K562 (cell line): ENCODE data around the gene SENP3. TPM values are rescaled to one million over a fixed set of nuclear protein-coding genes. Genes with fewer than 3 reads are reported as not detected.
A peak's percentile ranks its signal among the peaks of the same experiment; 100 is the strongest.

ENCODE experiments used
- ATF7 ChIP-seq: fragments of 450-650 bp; IDR thresholded peaks from 2 replicates; pipeline ENCODE4 v1.7.1; 2014; ENCODE audit warnings: mild to moderate bottlenecking, moderate library complexity
- BRD9 ChIP-seq: fragments of 450-650 bp; IDR thresholded peaks from 2 replicates; pipeline ENCODE4 v1.6.1; 2018; ENCODE audit warnings: low read depth; ENCODE audit not compliant: partially characterized antibody
- COPS2 ChIP-seq: fragments of 450-650 bp; conservative IDR thresholded peaks from 2 replicates; pipeline ENCODE4 v1.6.1; 2016; ENCODE audit warnings: mild to moderate bottlenecking, moderate library complexity
- CREBBP ChIP-seq: IDR thresholded peaks from one replicate; pipeline ENCODE4 v1.6.1; 2012; ENCODE audit warnings: low read depth, mild to moderate bottlenecking, control low read depth, inconsistent platforms, low read length
- DIDO1 ChIP-seq: fragments of 450-650 bp; IDR thresholded peaks from 2 replicates; pipeline ENCODE4 v1.6.1; 2016; ENCODE audit warnings: low read depth, missing biosample characterization, missing genetic modification characterization
- HNRNPLL ChIP-seq: fragments of 200-400 bp; formaldehyde crosslinking; IDR thresholded peaks from 2 replicates; pipeline ENCODE4 v1.6.1; 2017; ENCODE audit warnings: low read length, low read depth, mild to moderate bottlenecking; ENCODE audit not compliant: poor library complexity, severe bottlenecking
- IRF2 ChIP-seq: sonication (generic); formaldehyde crosslinking; IDR thresholded peaks from 2 replicates; pipeline ENCODE4 v1.8.1; 2022; ENCODE audit warnings: mild to moderate bottlenecking, missing genetic modification reagents
- KHSRP ChIP-seq: fragments of 450-650 bp; IDR thresholded peaks from 2 replicates; pipeline ENCODE4 v1.6.1; 2017
- KLF6 ChIP-seq: fragments of 250-450 bp; sonication (Bioruptor Pico); IDR thresholded peaks from 2 replicates; pipeline ENCODE4 v1.4.0; 2020; ENCODE audit warnings: mild to moderate bottlenecking, moderate library complexity, borderline replicate concordance
- NCOR1 ChIP-seq: fragments of 450-650 bp; IDR thresholded peaks from 2 replicates; pipeline ENCODE4 v1.6.1; 2016; ENCODE audit warnings: mild to moderate bottlenecking, moderate library complexity
- NFRKB ChIP-seq: fragments of 450-650 bp; IDR thresholded peaks from 2 replicates; pipeline ENCODE4 v1.6.1; 2016; ENCODE audit warnings: low read depth
- RBM14 ChIP-seq: fragments of 200-400 bp; formaldehyde crosslinking; IDR thresholded peaks from 2 replicates; pipeline ENCODE4 v1.6.1; 2018; ENCODE audit warnings: low read depth, mild to moderate bottlenecking, low read length, moderate library complexity, borderline replicate concordance; ENCODE audit not compliant: insufficient read depth
- SETDB1 ChIP-seq: IDR thresholded peaks from one replicate; pipeline ENCODE4 v1.6.1; 2012; ENCODE audit warnings: low read length, control low read depth, inconsistent platforms
- SOX6 ChIP-seq: fragments of 450-650 bp; IDR thresholded peaks from 2 replicates; pipeline ENCODE4 v1.6.1; 2014; ENCODE audit warnings: mild to moderate bottlenecking
- TCF7 ChIP-seq: sonication (generic); IDR thresholded peaks from 2 replicates; pipeline ENCODE4 v1.6.1; 2016; ENCODE audit warnings: antibody characterized with exemption, borderline replicate concordance
- XRCC4 ChIP-seq: IDR thresholded peaks from one replicate; pipeline ENCODE4 v1.6.1; 2011; ENCODE audit not compliant: insufficient read depth, insufficient read length; ENCODE audit errors: extremely low read depth
- ZKSCAN1 ChIP-seq: fragments of 150-350 bp; IDR thresholded peaks from 2 replicates; pipeline ENCODE4 v1.6.1; 2016; ENCODE audit warnings: low read depth, low read length
- ZNF311 ChIP-seq: fragments of 250-450 bp; sonication (Bioruptor Pico); IDR thresholded peaks from 2 replicates; pipeline ENCODE4 v1.4.0; 2020; ENCODE audit warnings: mild to moderate bottlenecking, moderate library complexity
- ZNF785 ChIP-seq: fragments of 250-450 bp; sonication (Bioruptor Pico); IDR thresholded peaks from 2 replicates; pipeline ENCODE4 v1.4.0; 2020; ENCODE audit warnings: mild to moderate bottlenecking
- polyA plus RNA-seq, 8 experiments: library from polyadenylated mRNA; depleted of rRNA in 4 of 8; stranded (reverse) in 5 of 8; unstranded in 3 of 8; fragments of >200 nt; fragmentation: Nextera tagmentation in 2 of 8; fragmentation: Illumina TruSeq in 1 of 8; extraction: Ambion mirVana in 2 of 8; extraction: Trizol in 1 of 8; gene quantifications; 2 replicates each; pipeline versions ENCODE4 v1.2.1 to v1.2.3, GENCODE V29; 2011 to 2014; ENCODE audit warnings: inconsistent platforms in 1 of 8, missing spikeins in 1 of 8
- total RNA-seq, 7 experiments: library from RNA; depleted of rRNA in 6 of 7; stranded (reverse); fragments of >200 nt in 6 of 7; fragmentation: Illumina TruSeq in 2 of 7; extraction: Trizol in 2 of 7; gene quantifications; 2 replicates each; pipeline versions ENCODE4 v1.2.1 to v1.2.3, GENCODE V29; 2011 to 2021; ENCODE audit warnings: low replicate concordance in 1 of 7
- TF ChIP-seq, protein P1 (sequence below): fragments of 450-650 bp; formaldehyde crosslinking; IDR thresholded peaks from 2 replicates; pipeline ENCODE4 v1.4.0; 2022; ENCODE audit warnings: mild to moderate bottlenecking, moderate library complexity
- TF ChIP-seq, protein P2 (sequence below): sonication (generic); formaldehyde crosslinking; IDR thresholded peaks from 2 replicates; pipeline ENCODE4 v1.8.0; 2022; ENCODE audit warnings: missing genetic modification reagents, mild to moderate bottlenecking, borderline replicate concordance
- TF ChIP-seq, protein P3 (sequence below): IDR thresholded peaks from 3 replicates; pipeline ENCODE4 v1.6.1; 2011; ENCODE audit warnings: borderline replicate concordance, mild to moderate bottlenecking; ENCODE audit not compliant: insufficient read length, insufficient read depth
- TF ChIP-seq, protein P4 (sequence below): fragments of 250-450 bp; sonication (Bioruptor Pico); IDR thresholded peaks from 2 replicates; pipeline ENCODE4 v1.5.0; 2021; ENCODE audit warnings: mild to moderate bottlenecking, borderline replicate concordance

The SENP3 gene
- total and polyA plus RNA-seq, 9 of the 15 experiments (the other 6 are each of a cell fraction or from before 2014, with no cell fraction given) = 0.63 to 102 (median 78.8) TPM

DNA sequence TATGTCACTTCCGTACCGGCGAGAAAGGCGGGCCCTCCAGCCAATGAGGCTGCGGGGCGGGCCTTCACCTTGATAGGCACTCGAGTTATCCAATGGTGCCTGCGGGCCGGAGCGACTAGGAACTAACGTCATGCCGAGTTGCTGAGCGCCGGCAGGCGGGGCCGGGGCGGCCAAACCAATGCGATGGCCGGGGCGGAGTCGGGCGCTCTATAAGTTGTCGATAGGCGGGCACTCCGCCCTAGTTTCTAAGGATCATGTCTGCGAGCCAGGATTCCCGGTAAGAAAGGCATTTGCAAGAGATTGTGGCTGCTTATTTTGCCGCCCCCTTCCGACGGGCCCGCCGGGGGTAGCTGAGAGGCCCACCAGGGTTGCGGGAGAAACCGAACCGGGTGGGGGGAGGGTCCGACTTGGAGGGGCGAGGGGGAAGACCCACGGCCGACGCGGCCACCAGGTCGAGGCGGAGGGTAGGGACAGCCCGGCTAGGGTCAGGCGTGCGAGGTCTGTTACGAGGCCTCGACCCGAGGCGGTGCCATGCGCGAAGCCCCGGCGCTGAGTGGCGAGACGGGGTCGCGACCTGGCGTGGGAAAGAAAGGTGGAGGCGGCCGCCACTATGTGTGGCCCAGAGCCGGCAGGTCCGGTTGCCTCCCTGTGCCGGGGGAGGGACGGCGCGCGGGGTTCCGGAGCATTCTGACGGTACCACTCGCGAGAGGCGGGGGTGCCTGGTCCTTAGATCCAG is 11.0 kb downstream of the SENP3 start (continued):
- TF ChIP-seq, protein P1, sequence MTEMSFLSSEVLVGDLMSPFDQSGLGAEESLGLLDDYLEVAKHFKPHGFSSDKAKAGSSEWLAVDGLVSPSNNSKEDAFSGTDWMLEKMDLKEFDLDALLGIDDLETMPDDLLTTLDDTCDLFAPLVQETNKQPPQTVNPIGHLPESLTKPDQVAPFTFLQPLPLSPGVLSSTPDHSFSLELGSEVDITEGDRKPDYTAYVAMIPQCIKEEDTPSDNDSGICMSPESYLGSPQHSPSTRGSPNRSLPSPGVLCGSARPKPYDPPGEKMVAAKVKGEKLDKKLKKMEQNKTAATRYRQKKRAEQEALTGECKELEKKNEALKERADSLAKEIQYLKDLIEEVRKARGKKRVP (CRISPR knock-in tag) = no peak
- no peak; the same call in none of the 2 replicates for TF ChIP-seq NFRKB
- no peak for TF ChIP-seq HNRNPLL
- peak; percentile 47 for TF ChIP-seq NCOR1
- TF ChIP-seq ZKSCAN1 = no peak
- TF ChIP-seq KHSRP = no peak
- TF ChIP-seq TCF7 = 0 out of 2 replicates have a peak, but pooled peaks have one; percentile 47
- TF ChIP-seq XRCC4 = no peak
- TF ChIP-seq SOX6 = no peak
- no peak for TF ChIP-seq SETDB1
- TF ChIP-seq ZNF311 = no peak
- TF ChIP-seq, protein P2, sequence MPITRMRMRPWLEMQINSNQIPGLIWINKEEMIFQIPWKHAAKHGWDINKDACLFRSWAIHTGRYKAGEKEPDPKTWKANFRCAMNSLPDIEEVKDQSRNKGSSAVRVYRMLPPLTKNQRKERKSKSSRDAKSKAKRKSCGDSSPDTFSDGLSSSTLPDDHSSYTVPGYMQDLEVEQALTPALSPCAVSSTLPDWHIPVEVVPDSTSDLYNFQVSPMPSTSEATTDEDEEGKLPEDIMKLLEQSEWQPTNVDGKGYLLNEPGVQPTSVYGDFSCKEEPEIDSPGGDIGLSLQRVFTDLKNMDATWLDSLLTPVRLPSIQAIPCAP (CRISPR knock-in tag) = no peak
- TF ChIP-seq, protein P3, sequence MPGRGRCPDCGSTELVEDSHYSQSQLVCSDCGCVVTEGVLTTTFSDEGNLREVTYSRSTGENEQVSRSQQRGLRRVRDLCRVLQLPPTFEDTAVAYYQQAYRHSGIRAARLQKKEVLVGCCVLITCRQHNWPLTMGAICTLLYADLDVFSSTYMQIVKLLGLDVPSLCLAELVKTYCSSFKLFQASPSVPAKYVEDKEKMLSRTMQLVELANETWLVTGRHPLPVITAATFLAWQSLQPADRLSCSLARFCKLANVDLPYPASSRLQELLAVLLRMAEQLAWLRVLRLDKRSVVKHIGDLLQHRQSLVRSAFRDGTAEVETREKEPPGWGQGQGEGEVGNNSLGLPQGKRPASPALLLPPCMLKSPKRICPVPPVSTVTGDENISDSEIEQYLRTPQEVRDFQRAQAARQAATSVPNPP = no peak
- no peak for TF ChIP-seq CREBBP
- TF ChIP-seq IRF2 (CRISPR knock-in tag) = no peak
- peak; percentile 95 for TF ChIP-seq ATF7
- no peak for TF ChIP-seq BRD9
- TF ChIP-seq, protein P4, sequence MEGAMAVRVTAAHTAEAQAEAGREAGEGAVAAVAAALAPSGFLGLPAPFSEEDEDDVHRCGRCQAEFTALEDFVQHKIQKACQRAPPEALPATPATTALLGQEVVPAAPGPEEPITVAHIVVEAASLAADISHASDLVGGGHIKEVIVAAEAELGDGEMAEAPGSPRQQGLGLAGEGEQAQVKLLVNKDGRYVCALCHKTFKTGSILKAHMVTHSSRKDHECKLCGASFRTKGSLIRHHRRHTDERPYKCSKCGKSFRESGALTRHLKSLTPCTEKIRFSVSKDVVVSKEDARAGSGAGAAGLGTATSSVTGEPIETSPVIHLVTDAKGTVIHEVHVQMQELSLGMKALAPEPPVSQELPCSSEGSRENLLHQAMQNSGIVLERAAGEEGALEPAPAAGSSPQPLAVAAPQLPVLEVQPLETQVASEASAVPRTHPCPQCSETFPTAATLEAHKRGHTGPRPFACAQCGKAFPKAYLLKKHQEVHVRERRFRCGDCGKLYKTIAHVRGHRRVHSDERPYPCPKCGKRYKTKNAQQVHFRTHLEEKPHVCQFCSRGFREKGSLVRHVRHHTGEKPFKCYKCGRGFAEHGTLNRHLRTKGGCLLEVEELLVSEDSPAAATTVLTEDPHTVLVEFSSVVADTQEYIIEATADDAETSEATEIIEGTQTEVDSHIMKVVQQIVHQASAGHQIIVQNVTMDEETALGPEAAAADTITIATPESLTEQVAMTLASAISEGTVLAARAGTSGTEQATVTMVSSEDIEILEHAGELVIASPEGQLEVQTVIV (CRISPR knock-in tag) = no peak
- TF ChIP-seq RBM14 = peak; percentile 99; the same call in 1 of the 2 replicates
- no peak for TF ChIP-seq KLF6 (CRISPR knock-in tag)
- no peak for TF ChIP-seq ZNF785 (CRISPR knock-in tag)
- no peak for TF ChIP-seq DIDO1 (tag)
- TF ChIP-seq COPS2 = no peak
